Measurements from ENCODE around the gene ATP6AP1.
A peak's percentile ranks its signal among the peaks of the same experiment; 100 is the strongest.

Gene ATP6AP1

DNA sequence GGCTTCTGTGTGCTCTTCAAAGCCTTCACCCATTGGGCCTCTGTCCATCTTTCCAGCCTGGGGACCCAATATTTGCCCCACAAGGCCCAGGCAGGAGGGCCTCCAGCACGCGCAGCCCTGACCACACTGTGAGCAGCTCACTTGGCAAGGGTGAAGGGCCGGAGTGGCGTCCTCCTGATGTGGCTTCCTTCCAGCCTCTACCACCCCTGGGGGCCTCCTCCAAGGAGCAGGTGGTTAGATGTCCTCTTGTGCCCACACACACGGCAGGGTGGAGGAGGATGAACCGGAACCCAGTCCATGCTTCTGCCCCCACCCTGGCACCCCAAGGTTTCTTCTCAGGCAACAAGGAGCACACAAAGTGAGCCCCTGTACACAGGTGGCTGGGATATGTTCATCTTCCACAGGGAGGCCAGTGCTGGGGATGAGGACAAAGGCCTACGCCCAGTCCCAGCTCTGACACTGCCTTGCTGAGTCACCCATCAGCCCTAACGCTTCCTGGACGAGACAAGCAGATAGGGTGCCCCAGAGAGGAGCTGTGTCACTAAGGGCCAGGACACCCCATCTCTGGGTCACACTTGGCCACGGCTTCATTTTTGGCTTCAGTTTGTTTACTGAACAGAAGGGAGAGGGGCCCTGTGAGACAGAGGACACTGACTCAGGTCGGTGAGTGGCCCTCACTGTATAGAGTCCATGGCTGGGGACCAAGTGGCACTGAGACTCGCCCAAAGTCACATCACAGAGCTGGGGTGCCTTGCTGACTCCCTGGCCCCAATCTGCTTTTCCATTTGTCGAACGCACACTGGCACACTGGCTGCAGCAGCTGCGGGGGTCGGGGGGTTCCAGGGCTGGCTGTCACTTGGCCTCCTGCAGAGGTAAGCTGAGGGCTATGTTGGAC is 56.0 kb downstream of the ATP6AP1 start:
- Histone ChIP-seq H3K36me3 (ENCODE audit: insufficient read depth, low read length) (no peaks in the 10 kb centered on the region), H3K9me3 (ENCODE audit: insufficient read depth, low read depth, low read length) (no peaks in the 10 kb centered on the region), H3K4me3 (ENCODE audit: low read length, poor library complexity, severe bottlenecking) (peak overlapping the region; percentile 79), H3K79me2 (ENCODE audit: insufficient read depth, low read length) (peaks cover 37% of the 10 kb centered on the region), H3F3A (ENCODE audit: low read depth) (no peaks in the 10 kb centered on the region), H3K27me3 (ENCODE audit: insufficient read depth, low read length, poor library complexity, severe bottlenecking) (no peaks in the 10 kb centered on the region), H3K9ac (ENCODE audit: low read depth, low read length, poor library complexity, severe bottlenecking) (peak overlapping the region; percentile 85), H4K20me1 (ENCODE audit: insufficient read depth, low read length, poor library complexity, severe bottlenecking) (peaks cover 5% of the 10 kb centered on the region), H3K4me2 (ENCODE audit: low read depth, low read length, poor library complexity, severe bottlenecking) (peak overlapping the region; percentile 85), H2AFZ (ENCODE audit: low read length) (no peak overlapping the region), H3K9me2 (replicated peaks; ENCODE audit: low read depth, low read length) (no peaks in the 10 kb centered on the region), H3K4me1 (ENCODE audit: insufficient read depth, low read length, poor library complexity, severe bottlenecking) (peaks cover 4% of the 10 kb centered on the region)
- TF ChIP-seq EZH2phosphoT487 (IDR thresholded peaks at IDR 0.05; ENCODE audit: borderline replicate concordance): no peak
- TF ChIP-seq, protein P1, sequence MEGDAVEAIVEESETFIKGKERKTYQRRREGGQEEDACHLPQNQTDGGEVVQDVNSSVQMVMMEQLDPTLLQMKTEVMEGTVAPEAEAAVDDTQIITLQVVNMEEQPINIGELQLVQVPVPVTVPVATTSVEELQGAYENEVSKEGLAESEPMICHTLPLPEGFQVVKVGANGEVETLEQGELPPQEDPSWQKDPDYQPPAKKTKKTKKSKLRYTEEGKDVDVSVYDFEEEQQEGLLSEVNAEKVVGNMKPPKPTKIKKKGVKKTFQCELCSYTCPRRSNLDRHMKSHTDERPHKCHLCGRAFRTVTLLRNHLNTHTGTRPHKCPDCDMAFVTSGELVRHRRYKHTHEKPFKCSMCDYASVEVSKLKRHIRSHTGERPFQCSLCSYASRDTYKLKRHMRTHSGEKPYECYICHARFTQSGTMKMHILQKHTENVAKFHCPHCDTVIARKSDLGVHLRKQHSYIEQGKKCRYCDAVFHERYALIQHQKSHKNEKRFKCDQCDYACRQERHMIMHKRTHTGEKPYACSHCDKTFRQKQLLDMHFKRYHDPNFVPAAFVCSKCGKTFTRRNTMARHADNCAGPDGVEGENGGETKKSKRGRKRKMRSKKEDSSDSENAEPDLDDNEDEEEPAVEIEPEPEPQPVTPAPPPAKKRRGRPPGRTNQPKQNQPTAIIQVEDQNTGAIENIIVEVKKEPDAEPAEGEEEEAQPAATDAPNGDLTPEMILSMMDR (conservative IDR thresholded peaks at IDR 0.05; ENCODE audit: low read length): no peak

DNA sequence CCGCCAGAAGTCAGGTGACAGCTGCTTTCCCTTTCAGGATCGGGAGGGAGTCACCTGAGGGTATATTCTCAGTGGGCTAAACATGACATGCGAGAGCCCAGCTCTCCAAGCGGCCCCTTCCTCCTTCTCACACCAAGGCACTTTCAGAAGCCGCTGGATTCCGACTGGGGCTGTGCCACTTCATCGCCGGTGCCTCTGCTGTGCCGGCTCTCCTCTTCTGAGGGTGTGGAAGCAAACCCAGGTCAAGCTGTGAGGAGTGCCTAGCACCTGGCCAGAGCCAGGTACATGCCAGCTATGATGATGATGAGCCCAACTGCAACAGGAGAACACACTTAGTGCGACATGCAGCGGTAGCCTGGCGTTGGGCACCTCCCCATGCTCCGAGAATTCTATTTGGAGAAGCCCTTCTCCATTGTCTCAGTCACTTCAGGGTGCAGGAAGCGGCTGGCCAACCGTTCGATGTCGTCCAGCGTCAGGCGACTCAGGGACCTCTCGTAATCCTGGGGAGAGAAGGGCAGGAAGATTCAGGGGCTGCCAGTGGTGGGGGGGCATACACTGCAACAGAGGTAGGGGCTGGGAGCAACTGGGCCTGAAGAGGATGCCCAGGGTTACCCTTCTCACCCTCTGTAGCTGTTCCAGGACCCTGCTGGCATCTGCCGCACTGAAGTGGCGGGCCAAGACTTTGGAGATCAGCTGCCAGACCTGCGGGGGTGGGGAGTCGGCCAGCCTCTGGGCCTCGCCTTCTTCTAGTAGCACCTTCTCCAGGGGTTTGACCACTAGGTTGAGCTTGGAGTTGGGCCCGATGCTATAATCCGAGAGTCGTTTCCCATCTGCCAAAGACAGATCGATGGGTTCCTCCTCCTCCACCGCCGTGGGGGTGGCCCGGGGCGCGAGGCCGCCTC is 56.9 kb downstream of the ATP6AP1 start:
- Histone ChIP-seq H3F3A (ENCODE audit: low read depth) (no peaks in the 10 kb centered on the region), H3K4me3 (ENCODE audit: low read length, poor library complexity, severe bottlenecking) (peak overlapping the region; percentile 79), H3K27me3 (ENCODE audit: insufficient read depth, low read length, poor library complexity, severe bottlenecking) (no peaks in the 10 kb centered on the region), H3K9ac (ENCODE audit: low read depth, low read length, poor library complexity, severe bottlenecking) (peak overlapping the region; percentile 85), H3K9me3 (ENCODE audit: insufficient read depth, low read depth, low read length) (no peaks in the 10 kb centered on the region), H3K79me2 (ENCODE audit: insufficient read depth, low read length) (peaks cover 44% of the 10 kb centered on the region), H4K20me1 (ENCODE audit: insufficient read depth, low read length, poor library complexity, severe bottlenecking) (peaks cover 5% of the 10 kb centered on the region), H3K4me1 (ENCODE audit: insufficient read depth, low read length, poor library complexity, severe bottlenecking) (no peaks in the 10 kb centered on the region), H3K4me2 (ENCODE audit: low read depth, low read length, poor library complexity, severe bottlenecking) (peak overlapping the region; percentile 85), H3K36me3 (ENCODE audit: insufficient read depth, low read length) (no peaks in the 10 kb centered on the region), H2AFZ (ENCODE audit: low read length) (no peak overlapping the region), H3K9me2 (replicated peaks; ENCODE audit: low read depth, low read length) (no peaks in the 10 kb centered on the region)
- no peak for TF ChIP-seq EZH2phosphoT487 (IDR thresholded peaks at IDR 0.05; ENCODE audit: borderline replicate concordance)
- TF ChIP-seq, protein P1 (conservative IDR thresholded peaks at IDR 0.05; ENCODE audit: low read length): no peak

DNA sequence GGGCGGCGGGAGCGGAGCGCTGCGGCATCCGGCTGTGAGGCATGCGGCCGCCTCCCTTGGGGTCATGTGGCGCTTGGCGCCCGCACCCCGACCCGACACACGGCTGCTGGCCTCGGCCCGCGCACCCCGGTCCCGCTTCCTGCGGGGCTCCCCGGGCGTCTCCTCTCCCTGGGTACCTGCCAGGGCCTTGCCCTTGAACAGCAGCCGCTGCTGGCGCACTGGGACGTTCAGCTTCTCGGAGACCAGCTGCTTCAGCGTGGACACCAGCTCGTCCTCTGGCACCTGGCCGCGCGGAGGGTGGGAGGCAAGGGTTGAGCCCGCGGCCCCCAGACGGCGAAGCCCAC is 57.5 kb downstream of the ATP6AP1 start:
- Histone ChIP-seq H4K20me1 (ENCODE audit: insufficient read depth, low read length, poor library complexity, severe bottlenecking) (peaks cover 5% of the 10 kb centered on the region), H3K9me3 (ENCODE audit: insufficient read depth, low read depth, low read length) (no peaks in the 10 kb centered on the region), H3K4me1 (ENCODE audit: insufficient read depth, low read length, poor library complexity, severe bottlenecking) (no peaks in the 10 kb centered on the region), H3K27me3 (ENCODE audit: insufficient read depth, low read length, poor library complexity, severe bottlenecking) (no peaks in the 10 kb centered on the region), H3K79me2 (ENCODE audit: insufficient read depth, low read length) (peaks cover 44% of the 10 kb centered on the region), H2AFZ (ENCODE audit: low read length) (no peak overlapping the region; the same call in 1 of the 2 replicates), H3K4me2 (ENCODE audit: low read depth, low read length, poor library complexity, severe bottlenecking) (peak overlapping the region; percentile 85), H3F3A (ENCODE audit: low read depth) (no peaks in the 10 kb centered on the region), H3K9me2 (replicated peaks; ENCODE audit: low read depth, low read length) (no peaks in the 10 kb centered on the region), H3K36me3 (ENCODE audit: insufficient read depth, low read length) (no peaks in the 10 kb centered on the region), H3K9ac (ENCODE audit: low read depth, low read length, poor library complexity, severe bottlenecking) (peak overlapping the region; percentile 85), H3K4me3 (ENCODE audit: low read length, poor library complexity, severe bottlenecking) (peak overlapping the region; percentile 79)
- no peak for TF ChIP-seq EZH2phosphoT487 (IDR thresholded peaks at IDR 0.05; ENCODE audit: borderline replicate concordance)
- TF ChIP-seq, protein P1 (conservative IDR thresholded peaks at IDR 0.05; ENCODE audit: low read length): no peak

All from Loucy (cell line).